ENCODE measurements around the gene GSE1. TPM values are rescaled to one million over a fixed set of nuclear protein-coding genes. Genes with fewer than 3 reads are reported as not detected.
A peak's percentile ranks its signal among the peaks of the same experiment; 100 is the strongest.

GSE1 gene
- total and polyA plus RNA-seq, 2 of the 13 experiments (the other 11 are each of a cell fraction or from before 2014, with no cell fraction given), result 16.1 to 31.2 TPM

GRCh38 chr16:85614338-85615013 is 1.4 kb downstream of the GSE1 start (continued):
- TF ChIP-seq, protein P1, sequence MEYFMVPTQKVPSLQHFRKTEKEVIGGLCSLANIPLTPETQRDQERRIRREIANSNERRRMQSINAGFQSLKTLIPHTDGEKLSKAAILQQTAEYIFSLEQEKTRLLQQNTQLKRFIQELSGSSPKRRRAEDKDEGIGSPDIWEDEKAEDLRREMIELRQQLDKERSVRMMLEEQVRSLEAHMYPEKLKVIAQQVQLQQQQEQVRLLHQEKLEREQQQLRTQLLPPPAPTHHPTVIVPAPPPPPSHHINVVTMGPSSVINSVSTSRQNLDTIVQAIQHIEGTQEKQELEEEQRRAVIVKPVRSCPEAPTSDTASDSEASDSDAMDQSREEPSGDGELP (IDR thresholded peaks at IDR 0.05; ENCODE audit: borderline replicate concordance, low read depth), result peak; percentile 9; the same call in 1 of the 2 replicates
- TF ChIP-seq ARNT2 (CRISPR knock-in tag; IDR thresholded peaks at IDR 0.05; ENCODE audit: low read depth), result no peak
- TF ChIP-seq ZNF430 (CRISPR knock-in tag; IDR thresholded peaks at IDR 0.05), result peak; percentile 73; the same call in 1 of the 2 replicates
- TF ChIP-seq KLF9 (CRISPR knock-in tag; IDR thresholded peaks at IDR 0.05; ENCODE audit: low read depth), result no peak
- TF ChIP-seq MYC (CRISPR knock-in tag; IDR thresholded peaks at IDR 0.05; ENCODE audit: borderline replicate concordance), result peak; percentile 63; the same call in 1 of the 2 replicates
- no peak for TF ChIP-seq YY1 (IDR thresholded peaks at IDR 0.05; ENCODE audit: insufficient read depth, insufficient replicate concordance, low read depth, low read length)
- TF ChIP-seq RBM22 (optimal IDR thresholded peaks at IDR 0.05; ENCODE audit: low read length), result no peak
- no peak for TF ChIP-seq TARDBP (CRISPR knock-in tag; IDR thresholded peaks at IDR 0.05)
- TF ChIP-seq ADNP (CRISPR knock-in tag; IDR thresholded peaks at IDR 0.05), result no peak
- TF ChIP-seq, protein P2, sequence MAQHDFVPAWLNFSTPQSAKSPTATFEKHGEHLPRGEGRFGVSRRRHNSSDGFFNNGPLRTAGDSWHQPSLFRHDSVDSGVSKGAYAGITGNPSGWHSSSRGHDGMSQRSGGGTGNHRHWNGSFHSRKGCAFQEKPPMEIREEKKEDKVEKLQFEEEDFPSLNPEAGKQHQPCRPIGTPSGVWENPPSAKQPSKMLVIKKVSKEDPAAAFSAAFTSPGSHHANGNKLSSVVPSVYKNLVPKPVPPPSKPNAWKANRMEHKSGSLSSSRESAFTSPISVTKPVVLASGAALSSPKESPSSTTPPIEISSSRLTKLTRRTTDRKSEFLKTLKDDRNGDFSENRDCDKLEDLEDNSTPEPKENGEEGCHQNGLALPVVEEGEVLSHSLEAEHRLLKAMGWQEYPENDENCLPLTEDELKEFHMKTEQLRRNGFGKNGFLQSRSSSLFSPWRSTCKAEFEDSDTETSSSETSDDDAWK (CRISPR knock-in tag; IDR thresholded peaks at IDR 0.05), result no peak
- TF ChIP-seq ZMYM2 (CRISPR knock-in tag; IDR thresholded peaks at IDR 0.05), result 0 out of 2 replicates have a peak, but pooled peaks have one; percentile 63
- TF ChIP-seq AFF4 (CRISPR knock-in tag; IDR thresholded peaks at IDR 0.05), result 0 out of 2 replicates have a peak, but pooled peaks have one; percentile 13
- TF ChIP-seq HOXA3 (CRISPR knock-in tag; IDR thresholded peaks at IDR 0.05), result no peak
- 0 out of 2 replicates have a peak, but pooled peaks have one; percentile 39 for TF ChIP-seq ZMYM4 (CRISPR knock-in tag; IDR thresholded peaks at IDR 0.05)
- TF ChIP-seq, protein P3, sequence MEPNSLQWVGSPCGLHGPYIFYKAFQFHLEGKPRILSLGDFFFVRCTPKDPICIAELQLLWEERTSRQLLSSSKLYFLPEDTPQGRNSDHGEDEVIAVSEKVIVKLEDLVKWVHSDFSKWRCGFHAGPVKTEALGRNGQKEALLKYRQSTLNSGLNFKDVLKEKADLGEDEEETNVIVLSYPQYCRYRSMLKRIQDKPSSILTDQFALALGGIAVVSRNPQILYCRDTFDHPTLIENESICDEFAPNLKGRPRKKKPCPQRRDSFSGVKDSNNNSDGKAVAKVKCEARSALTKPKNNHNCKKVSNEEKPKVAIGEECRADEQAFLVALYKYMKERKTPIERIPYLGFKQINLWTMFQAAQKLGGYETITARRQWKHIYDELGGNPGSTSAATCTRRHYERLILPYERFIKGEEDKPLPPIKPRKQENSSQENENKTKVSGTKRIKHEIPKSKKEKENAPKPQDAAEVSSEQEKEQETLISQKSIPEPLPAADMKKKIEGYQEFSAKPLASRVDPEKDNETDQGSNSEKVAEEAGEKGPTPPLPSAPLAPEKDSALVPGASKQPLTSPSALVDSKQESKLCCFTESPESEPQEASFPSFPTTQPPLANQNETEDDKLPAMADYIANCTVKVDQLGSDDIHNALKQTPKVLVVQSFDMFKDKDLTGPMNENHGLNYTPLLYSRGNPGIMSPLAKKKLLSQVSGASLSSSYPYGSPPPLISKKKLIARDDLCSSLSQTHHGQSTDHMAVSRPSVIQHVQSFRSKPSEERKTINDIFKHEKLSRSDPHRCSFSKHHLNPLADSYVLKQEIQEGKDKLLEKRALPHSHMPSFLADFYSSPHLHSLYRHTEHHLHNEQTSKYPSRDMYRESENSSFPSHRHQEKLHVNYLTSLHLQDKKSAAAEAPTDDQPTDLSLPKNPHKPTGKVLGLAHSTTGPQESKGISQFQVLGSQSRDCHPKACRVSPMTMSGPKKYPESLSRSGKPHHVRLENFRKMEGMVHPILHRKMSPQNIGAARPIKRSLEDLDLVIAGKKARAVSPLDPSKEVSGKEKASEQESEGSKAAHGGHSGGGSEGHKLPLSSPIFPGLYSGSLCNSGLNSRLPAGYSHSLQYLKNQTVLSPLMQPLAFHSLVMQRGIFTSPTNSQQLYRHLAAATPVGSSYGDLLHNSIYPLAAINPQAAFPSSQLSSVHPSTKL (CRISPR knock-in tag; IDR thresholded peaks at IDR 0.05), result no peak
- TF ChIP-seq, protein P4, sequence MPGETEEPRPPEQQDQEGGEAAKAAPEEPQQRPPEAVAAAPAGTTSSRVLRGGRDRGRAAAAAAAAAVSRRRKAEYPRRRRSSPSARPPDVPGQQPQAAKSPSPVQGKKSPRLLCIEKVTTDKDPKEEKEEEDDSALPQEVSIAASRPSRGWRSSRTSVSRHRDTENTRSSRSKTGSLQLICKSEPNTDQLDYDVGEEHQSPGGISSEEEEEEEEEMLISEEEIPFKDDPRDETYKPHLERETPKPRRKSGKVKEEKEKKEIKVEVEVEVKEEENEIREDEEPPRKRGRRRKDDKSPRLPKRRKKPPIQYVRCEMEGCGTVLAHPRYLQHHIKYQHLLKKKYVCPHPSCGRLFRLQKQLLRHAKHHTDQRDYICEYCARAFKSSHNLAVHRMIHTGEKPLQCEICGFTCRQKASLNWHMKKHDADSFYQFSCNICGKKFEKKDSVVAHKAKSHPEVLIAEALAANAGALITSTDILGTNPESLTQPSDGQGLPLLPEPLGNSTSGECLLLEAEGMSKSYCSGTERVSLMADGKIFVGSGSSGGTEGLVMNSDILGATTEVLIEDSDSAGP (CRISPR knock-in tag; IDR thresholded peaks at IDR 0.05; ENCODE audit: borderline replicate concordance), result no peak; the same call in 1 of the 2 replicates
- 0 out of 2 replicates have a peak, but pooled peaks have one; percentile 48 for TF ChIP-seq ZNF777 (CRISPR knock-in tag; IDR thresholded peaks at IDR 0.05)
